Panc1 (cell line): Measurements from ENCODE around the gene CTBP1. TPM values are rescaled to one million over a fixed set of nuclear protein-coding genes. Genes with fewer than 3 reads are reported as not detected.

ENCODE experiments used
- ATAC-seq: fragments of 200-7000 bp; cut with Tn5 transposase; 2 replicates; pipeline ENCODE4 v1.9.1; 2020; ENCODE audit warnings: mild to moderate bottlenecking, moderate library complexity
- BruUV-seq: library from RNA; stranded (reverse); fragments of 400-500 nt; replicated peaks from 2 replicates; lab custom pipeline; 2021; lab: Mats Ljungman, UMichigan
- CTCF ChIA-PET: fragments of 300-600 bp; sonication (Branson Sonifier 250); formaldehyde crosslinking; loops from one replicate; lab custom pipeline; 2022; ENCODE audit warnings: antibody characterized with exemption; lab: Charles Lee
- POLR2A ChIA-PET: fragments of 300-600 bp; sonication (Branson Sonifier 250); formaldehyde crosslinking; loops from one replicate; lab custom pipeline; 2022; ENCODE audit warnings: antibody characterized with exemption; lab: Charles Lee
- DNase-seq: peaks from one replicate; pipeline ENCODE4 v3.0.0-alpha.2; 2010; ENCODE audit warnings: low read depth, low spot score
- H3K27ac ChIP-seq: 2 replicates; pipeline ENCODE4 v1.5.1; 2011; ENCODE audit warnings: mild to moderate bottlenecking, low read length, inconsistent platforms
- H3K27me3 ChIP-seq: fragments of 200-500 bp; sonication (Bioruptor generic); 2 replicates; pipeline ENCODE4 v1.6.0; 2014; ENCODE audit warnings: low read length, inconsistent platforms; ENCODE audit not compliant: control insufficient read depth, insufficient read depth
- H3K36me3 ChIP-seq: fragments of 200-500 bp; sonication (Bioruptor generic); 2 replicates; pipeline ENCODE4 v1.5.1; 2014; ENCODE audit warnings: inconsistent platforms, mild to moderate bottlenecking, low read length, moderate library complexity; ENCODE audit not compliant: control insufficient read depth, insufficient read depth
- H3K4me1 ChIP-seq: 2 replicates; pipeline ENCODE4 v1.5.1; 2011; ENCODE audit warnings: inconsistent platforms, mild to moderate bottlenecking, low read length, moderate library complexity; ENCODE audit not compliant: control insufficient read depth, insufficient read depth
- H3K4me3 ChIP-seq, 2 experiments: 2 replicates each; pipeline ENCODE4 v1.5.1; 2011 to 2012; ENCODE audit warnings: low read depth in 2 of 2, low read length in 2 of 2, mild to moderate bottlenecking in 2 of 2, inconsistent platforms in 1 of 2, moderate library complexity in 1 of 2
- H3K9me3 ChIP-seq: fragments of 200-500 bp; sonication (Bioruptor generic); 2 replicates; pipeline ENCODE4 v1.5.1; 2014; ENCODE audit warnings: low read depth, mild to moderate bottlenecking, inconsistent platforms, low read length, moderate library complexity; ENCODE audit not compliant: control insufficient read depth, insufficient read depth
- CTCF ChIP-seq: fragments of 450-650 bp; IDR thresholded peaks from 2 replicates; pipeline ENCODE4 v1.5.1; 2017; ENCODE audit warnings: mild to moderate bottlenecking
- POLR2AphosphoS5 ChIP-seq: IDR thresholded peaks from 2 replicates; pipeline ENCODE4 v1.6.1; 2012; ENCODE audit warnings: mild to moderate bottlenecking, low read depth, low read length, moderate library complexity
- REST ChIP-seq, 2 experiments: IDR thresholded peaks; 2 replicates each; pipeline ENCODE4 v1.6.1; 2011 to 2012; ENCODE audit warnings: low read depth in 2 of 2, control low read depth in 1 of 2, low read length in 1 of 2, mild to moderate bottlenecking in 1 of 2, moderate library complexity in 1 of 2; ENCODE audit not compliant: insufficient read depth in 1 of 2
- SIN3A ChIP-seq: IDR thresholded peaks from 2 replicates; pipeline ENCODE4 v1.6.1; 2012; ENCODE audit warnings: low read depth, mild to moderate bottlenecking, low read length, moderate library complexity, borderline replicate concordance; ENCODE audit not compliant: insufficient read depth
- TCF7L2 ChIP-seq: IDR thresholded peaks from 2 replicates; pipeline ENCODE4 v1.6.1; 2011; ENCODE audit warnings: mild to moderate bottlenecking, low read depth, low read length, inconsistent platforms
- in situ Hi-C: cut with HindIII; loops from 2 replicates; pipeline ENCODE4 v1.10.0; 2016; ENCODE audit warnings: low sequenced_read_pairs, low pct_unique_long_range_greater_than_20kb
- intact Hi-C: fragments of 100-400 bp; cut with micrococcal nuclease; formaldehyde crosslinking; loops from one replicate; pipeline ENCODE4 v1.10.0; 2022; ENCODE audit not compliant: unreplicated experiment
- total RNA-seq: library from RNA; stranded (reverse); gene quantifications from one replicate; pipeline ENCODE4 v1.2.1, GENCODE V29; 2021; ENCODE audit not compliant: unreplicated experiment

CTBP1 gene
- total RNA-seq, 1 experiment from 2014 or later: 157 TPM

- peaks cover 6% of the 10 kb centered on the region; the same call in 1 of the 2 replicates for H3K4me1 ChIP-seq
- no peaks in the 10 kb centered on the region for H3K36me3 ChIP-seq
- no peak overlapping the region for H3K4me3 ChIP-seq
- DNase-seq (no peak), ATAC-seq (no peak)
- no TSS peak for BruUV-seq
- TF ChIP-seq CTCF: no peak
- no peak for TF ChIP-seq POLR2AphosphoS5
- TF ChIP-seq REST (IDR thresholded peaks at IDR 0.05; ENCODE audit: insufficient read depth in 1 of 2, low read depth in 2 of 2, low read length in 1 of 2): no peak
- in situ Hi-C loops (no loop called here), intact Hi-C loops (no loop called here)
- H3K9me3 ChIP-seq: no peaks in the 10 kb centered on the region
- no peak overlapping the region for H3K27ac ChIP-seq
- CTCF ChIA-PET: no interaction called here
- POLR2A ChIA-PET: no interaction called here
- H3K27me3 ChIP-seq: no peaks in the 10 kb centered on the region
These were observed 46.9 kb downstream of the CTBP1 start for GRCh38 chr4:1201851-1202525.

- no peaks in the 10 kb centered on the region for H3K36me3 ChIP-seq
- TF ChIP-seq TCF7L2: no peak
- no peak for TF ChIP-seq POLR2AphosphoS5
- TF ChIP-seq CTCF: no peak
- no peak for TF ChIP-seq REST (IDR thresholded peaks at IDR 0.05; ENCODE audit: insufficient read depth in 1 of 2, low read depth in 2 of 2, low read length in 1 of 2)
- TF ChIP-seq SIN3A: no peak
- no peak overlapping the region for H3K27ac ChIP-seq
- H3K4me1 ChIP-seq: peaks cover 3% of the 10 kb centered on the region; the same call in 1 of the 2 replicates
- no peak overlapping the region for H3K4me3 ChIP-seq
- no peaks in the 10 kb centered on the region for H3K27me3 ChIP-seq
- CTCF ChIA-PET: no interaction called here
- DNase-seq: no peak
- intact Hi-C loops (no loop called here), in situ Hi-C loops (no loop called here)
- H3K9me3 ChIP-seq: no peaks in the 10 kb centered on the region
- BruUV-seq: no TSS peak
- no peak; the same call in 1 of the 2 replicates for ATAC-seq
- POLR2A ChIA-PET: no interaction called here
These were observed 48.4 kb downstream of the CTBP1 start for GRCh38 chr4:1200425-1201035.
